CD4-positive, alpha-beta T cell (primary cell): ENCODE data around the gene LHFPL6. TPM values are rescaled to one million over a fixed set of nuclear protein-coding genes. Genes with fewer than 3 reads are reported as not detected.

Source experiments
- ATAC-seq: fragments of 200-7000 bp; cut with Tn5 transposase; one replicate; pipeline ENCODE4 v1.10.0; 2022; ENCODE audit warnings: mild to moderate bottlenecking; ENCODE audit not compliant: poor library complexity
- CTCF ChIA-PET: fragments of 350-600 bp; sonication (Branson Sonifier 250); formaldehyde crosslinking; loops from one replicate; lab custom pipeline; 2021; ENCODE audit warnings: antibody characterized with exemption, inconsistent platforms; lab: Charles Lee
- POLR2A ChIA-PET: fragments of 350-600 bp; sonication (Branson Sonifier 250); formaldehyde crosslinking; loops from one replicate; lab custom pipeline; 2021; ENCODE audit warnings: antibody characterized with exemption, inconsistent platforms; lab: Charles Lee
- DNase-seq, 14 experiments: peaks; one replicate each; pipeline ENCODE4 v3.0.0-alpha.2; 2013 to 2020; ENCODE audit warnings: mixed read lengths in 2 of 14
- H3K27ac ChIP-seq, 2 donors: one replicate each; pipeline versions ENCODE4 v1.5.1 to v1.7.0; 2013; ENCODE audit warnings: low read length in 2 of 2, low read depth in 1 of 2, mild to moderate bottlenecking in 1 of 2
- H3K27me3 ChIP-seq, 2 experiments: 1 replicate in 1 of 2; 2 replicates in 1 of 2; pipeline versions ENCODE4 v1.6.1 to v1.7.0; 2013; ENCODE audit warnings: low read length in 2 of 2, control low read depth in 1 of 2, mild to moderate bottlenecking in 1 of 2, moderate library complexity in 1 of 2; ENCODE audit not compliant: insufficient read depth in 2 of 2, control insufficient read depth in 1 of 2
- H3K36me3 ChIP-seq: one replicate; pipeline ENCODE4 v1.6.1; 2013; ENCODE audit warnings: low read length, control low read depth; ENCODE audit not compliant: insufficient read depth
- H3K4me1 ChIP-seq: one replicate; pipeline ENCODE4 v1.6.1; 2013; ENCODE audit warnings: low read length, control low read depth; ENCODE audit not compliant: insufficient read depth
- H3K4me3 ChIP-seq: one replicate; pipeline ENCODE4 v1.5.1; 2013; ENCODE audit warnings: mild to moderate bottlenecking, low read length, moderate library complexity
- H3K9me3 ChIP-seq, 2 experiments: 1 replicate in 1 of 2; 2 replicates in 1 of 2; pipeline versions ENCODE4 v1.6.1 to v1.7.0; 2013; ENCODE audit warnings: low read length in 2 of 2, mild to moderate bottlenecking in 2 of 2, control low read depth in 1 of 2, moderate library complexity in 1 of 2; ENCODE audit not compliant: control insufficient read depth in 1 of 2, insufficient read depth in 1 of 2
- H3K27ac Mint-ChIP-seq: one replicate; pipeline ENCODE4 v1.8.0; 2020; ENCODE audit warnings: mixed read lengths
- H3K27me3 Mint-ChIP-seq: one replicate; pipeline ENCODE4 v1.8.0; 2021; ENCODE audit warnings: mixed read lengths
- H3K36me3 Mint-ChIP-seq: one replicate; pipeline ENCODE4 v1.8.0; 2021; ENCODE audit warnings: low read depth, mixed read lengths
- H3K4me1 Mint-ChIP-seq: one replicate; pipeline ENCODE4 v1.8.0; 2021; ENCODE audit warnings: low read depth, mixed read lengths
- H3K4me3 Mint-ChIP-seq: one replicate; pipeline ENCODE4 v1.8.0; 2020; ENCODE audit warnings: mild to moderate bottlenecking, mixed read lengths
- H3K9me3 Mint-ChIP-seq: one replicate; pipeline ENCODE4 v1.8.0; 2020; ENCODE audit warnings: mixed read lengths
- intact Hi-C, 2 experiments: fragments of 100-400 bp; cut with DNase I in 1 of 2; cut with micrococcal nuclease in 1 of 2; formaldehyde crosslinking; loops; one replicate each; pipeline versions ENCODE4 v1.15.1 to v1.9.0; 2023 to 2025; cut with DNase I, micrococcal nuclease
- total RNA-seq, 174 experiments: library from RNA in 2 of 174; stranded (reverse) in 2 of 174; gene quantifications; one replicate each; pipeline ENCODE4 v1.2.3 and lab custom pipeline; 2021 to 2026
- TF ChIP-seq, protein P1 (sequence below): fragments of 200-600 bp; IDR thresholded peaks from one replicate; pipeline ENCODE4 v1.8.0; 2022; ENCODE audit warnings: antibody characterized with exemption, mild to moderate bottlenecking

LHFPL6 gene
- total RNA-seq, 2 experiments from 2014 or later = not detected

DNA sequence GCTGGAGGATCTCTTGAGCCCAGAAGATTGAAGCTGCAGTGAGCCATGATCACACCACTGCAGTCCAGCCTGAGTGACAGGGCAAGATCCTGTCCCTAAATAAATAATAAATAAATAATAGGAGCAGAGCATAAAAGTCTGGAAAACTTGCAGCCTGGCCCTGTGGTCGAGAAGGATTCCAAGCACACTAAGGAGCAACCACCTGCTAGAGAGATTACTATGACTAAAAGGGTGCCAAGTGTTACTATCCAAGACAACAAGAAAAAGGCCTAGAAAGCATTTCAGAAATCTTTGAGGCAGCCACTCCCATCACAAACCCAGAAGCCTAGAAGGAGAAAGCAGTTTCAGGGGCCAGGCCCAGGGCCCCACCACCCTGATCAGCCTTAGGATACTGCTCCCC, 46.1 kb downstream of the LHFPL6 start:
- H3K4me1 Mint-ChIP-seq = no peaks in the 10 kb centered on the region
- TF ChIP-seq, protein P1, sequence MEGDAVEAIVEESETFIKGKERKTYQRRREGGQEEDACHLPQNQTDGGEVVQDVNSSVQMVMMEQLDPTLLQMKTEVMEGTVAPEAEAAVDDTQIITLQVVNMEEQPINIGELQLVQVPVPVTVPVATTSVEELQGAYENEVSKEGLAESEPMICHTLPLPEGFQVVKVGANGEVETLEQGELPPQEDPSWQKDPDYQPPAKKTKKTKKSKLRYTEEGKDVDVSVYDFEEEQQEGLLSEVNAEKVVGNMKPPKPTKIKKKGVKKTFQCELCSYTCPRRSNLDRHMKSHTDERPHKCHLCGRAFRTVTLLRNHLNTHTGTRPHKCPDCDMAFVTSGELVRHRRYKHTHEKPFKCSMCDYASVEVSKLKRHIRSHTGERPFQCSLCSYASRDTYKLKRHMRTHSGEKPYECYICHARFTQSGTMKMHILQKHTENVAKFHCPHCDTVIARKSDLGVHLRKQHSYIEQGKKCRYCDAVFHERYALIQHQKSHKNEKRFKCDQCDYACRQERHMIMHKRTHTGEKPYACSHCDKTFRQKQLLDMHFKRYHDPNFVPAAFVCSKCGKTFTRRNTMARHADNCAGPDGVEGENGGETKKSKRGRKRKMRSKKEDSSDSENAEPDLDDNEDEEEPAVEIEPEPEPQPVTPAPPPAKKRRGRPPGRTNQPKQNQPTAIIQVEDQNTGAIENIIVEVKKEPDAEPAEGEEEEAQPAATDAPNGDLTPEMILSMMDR = no peak
- H3K36me3 ChIP-seq = no peaks in the 10 kb centered on the region
- no peak overlapping the region for H3K27ac Mint-ChIP-seq
- no peak overlapping the region for H3K27ac ChIP-seq
- H3K36me3 Mint-ChIP-seq = no peaks in the 10 kb centered on the region
- H3K27me3 Mint-ChIP-seq = peaks cover 26% of the 10 kb centered on the region
- no peaks in the 10 kb centered on the region for H3K4me1 ChIP-seq
- peaks cover 0 to 6% of the 10 kb centered on the region in 2 experiments for H3K27me3 ChIP-seq
- intact Hi-C loops = no loop called here
- CTCF ChIA-PET = no interaction called here
- H3K4me3 ChIP-seq = no peak overlapping the region
- H3K9me3 ChIP-seq = no peaks in the 10 kb centered on the region
- ATAC-seq (no peak), DNase-seq (no peak)
- no peak overlapping the region for H3K4me3 Mint-ChIP-seq
- POLR2A ChIA-PET = no interaction called here
- H3K9me3 Mint-ChIP-seq = no peaks in the 10 kb centered on the region

DNA sequence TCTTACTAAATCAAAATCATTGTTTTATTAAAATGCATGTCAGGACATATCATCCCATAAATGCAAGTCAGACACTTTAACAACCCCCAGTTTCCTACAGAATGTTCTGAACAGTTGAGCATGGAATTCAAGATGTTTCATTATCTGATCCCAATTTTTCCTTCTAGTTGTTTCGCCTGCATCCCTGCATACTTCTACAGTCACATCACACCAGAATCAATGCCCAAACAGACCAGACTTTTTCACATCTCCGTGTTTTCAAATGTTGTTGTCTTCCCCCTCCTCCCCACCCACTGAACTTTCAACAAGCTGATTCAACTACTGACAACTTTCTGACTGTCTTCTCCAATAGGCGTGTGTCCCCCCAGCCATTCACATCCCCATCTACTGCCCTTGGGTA, 48.6 kb downstream of the LHFPL6 start:
- H3K27me3 ChIP-seq = peaks cover 3 to 6% of the 10 kb centered on the region in 2 experiments
- no peaks in the 10 kb centered on the region for H3K9me3 Mint-ChIP-seq
- H3K4me3 ChIP-seq = no peak overlapping the region
- H3K9me3 ChIP-seq = no peaks in the 10 kb centered on the region
- H3K36me3 Mint-ChIP-seq = no peaks in the 10 kb centered on the region
- TF ChIP-seq, protein P1 = no peak
- no peak overlapping the region for H3K27ac ChIP-seq
- DNase-seq (no peak), ATAC-seq (no peak)
- no peaks in the 10 kb centered on the region for H3K36me3 ChIP-seq
- CTCF ChIA-PET = no interaction called here
- POLR2A ChIA-PET = no interaction called here
- no peaks in the 10 kb centered on the region for H3K4me1 Mint-ChIP-seq
- H3K4me3 Mint-ChIP-seq = no peak overlapping the region
- peaks cover 27% of the 10 kb centered on the region for H3K27me3 Mint-ChIP-seq
- intact Hi-C loops = no loop called here
- H3K4me1 ChIP-seq = no peaks in the 10 kb centered on the region
- no peak overlapping the region for H3K27ac Mint-ChIP-seq

DNA sequence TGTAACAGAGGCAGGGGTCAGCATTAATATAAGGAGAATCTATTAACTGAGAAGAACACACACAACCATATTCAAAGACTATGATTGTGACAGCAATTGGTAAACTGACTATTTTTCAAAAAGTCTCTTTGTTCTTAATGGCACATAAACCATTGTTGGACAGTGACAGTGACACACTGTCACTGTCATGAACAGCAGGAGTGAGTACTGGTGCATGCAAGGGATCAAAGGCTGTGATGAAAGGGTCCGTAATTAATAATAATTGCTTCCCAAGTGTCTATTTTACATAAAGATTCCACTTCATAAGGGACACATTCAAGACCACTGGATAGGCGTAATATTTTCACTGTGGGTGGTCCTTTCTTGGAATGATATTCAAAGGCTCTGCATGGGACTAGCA, 50.7 kb downstream of the LHFPL6 start:
- intact Hi-C loops = no loop called here
- Mint-ChIP-seq H3K27me3 (peaks cover 28% of the 10 kb centered on the region), H3K4me1 (no peaks in the 10 kb centered on the region), H3K27ac (no peak overlapping the region), H3K36me3 (no peaks in the 10 kb centered on the region), H3K9me3 (no peaks in the 10 kb centered on the region), H3K4me3 (no peak overlapping the region)
- peaks cover 3 to 6% of the 10 kb centered on the region in 2 experiments for H3K27me3 ChIP-seq
- ChIA-PET CTCF (no interaction called here), POLR2A (no interaction called here)
- TF ChIP-seq, protein P1 = no peak
- no peak overlapping the region for H3K4me3 ChIP-seq
- DNase-seq (no peak), ATAC-seq (no peak)
- H3K4me1 ChIP-seq = no peaks in the 10 kb centered on the region
- H3K36me3 ChIP-seq = no peaks in the 10 kb centered on the region
- no peaks in the 10 kb centered on the region for H3K9me3 ChIP-seq
- no peak overlapping the region for H3K27ac ChIP-seq
